22Rv1 (cell line): ENCODE results near the gene RAD51B.

Experiments used
- ZFX ChIP-seq: fragments of 450-650 bp; IDR thresholded peaks from 2 replicates; pipeline ENCODE4 v1.6.1; 2017; ENCODE audit warnings: antibody characterized with exemption, borderline replicate concordance
- TF ChIP-seq, protein P1 (sequence below): fragments of 450-650 bp; IDR thresholded peaks from 2 replicates; pipeline ENCODE4 v1.5.1; 2017; ENCODE audit warnings: mild to moderate bottlenecking

- TF ChIP-seq, protein P1, sequence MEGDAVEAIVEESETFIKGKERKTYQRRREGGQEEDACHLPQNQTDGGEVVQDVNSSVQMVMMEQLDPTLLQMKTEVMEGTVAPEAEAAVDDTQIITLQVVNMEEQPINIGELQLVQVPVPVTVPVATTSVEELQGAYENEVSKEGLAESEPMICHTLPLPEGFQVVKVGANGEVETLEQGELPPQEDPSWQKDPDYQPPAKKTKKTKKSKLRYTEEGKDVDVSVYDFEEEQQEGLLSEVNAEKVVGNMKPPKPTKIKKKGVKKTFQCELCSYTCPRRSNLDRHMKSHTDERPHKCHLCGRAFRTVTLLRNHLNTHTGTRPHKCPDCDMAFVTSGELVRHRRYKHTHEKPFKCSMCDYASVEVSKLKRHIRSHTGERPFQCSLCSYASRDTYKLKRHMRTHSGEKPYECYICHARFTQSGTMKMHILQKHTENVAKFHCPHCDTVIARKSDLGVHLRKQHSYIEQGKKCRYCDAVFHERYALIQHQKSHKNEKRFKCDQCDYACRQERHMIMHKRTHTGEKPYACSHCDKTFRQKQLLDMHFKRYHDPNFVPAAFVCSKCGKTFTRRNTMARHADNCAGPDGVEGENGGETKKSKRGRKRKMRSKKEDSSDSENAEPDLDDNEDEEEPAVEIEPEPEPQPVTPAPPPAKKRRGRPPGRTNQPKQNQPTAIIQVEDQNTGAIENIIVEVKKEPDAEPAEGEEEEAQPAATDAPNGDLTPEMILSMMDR: no peak
- no peak for TF ChIP-seq ZFX
Measured at GRCh38 chr14:68297039-68297438, 477.5 kb downstream of the RAD51B start.
